Natural killer cell (primary cell): ENCODE results near the gene PJVK. TPM values are rescaled to one million over a fixed set of nuclear protein-coding genes. Genes with fewer than 3 reads are reported as not detected.

Experiments used
- ATAC-seq, 3 donors: fragments of 150-1000 bp in 2 of 3; fragments of 200-7000 bp in 1 of 3; cut with Tn5 transposase; 1 replicate in 1 of 3; 2 replicates in 2 of 3; pipeline ENCODE4 v1.10.0; 2021; ENCODE audit warnings: mild to moderate bottlenecking in 2 of 3, moderate library complexity in 2 of 3
- DNase-seq, 2 donors: peaks; one replicate each; pipeline versions ENCODE4 v3.0.0 to v3.0.0-alpha.2; 2013 to 2021; ENCODE audit warnings: mixed read lengths in 1 of 2
- H3K27ac ChIP-seq: one replicate; pipeline ENCODE4 v1.5.1; 2013; ENCODE audit warnings: mild to moderate bottlenecking, low read length
- H3K27me3 ChIP-seq: one replicate; pipeline ENCODE4 v1.6.1; 2013; ENCODE audit warnings: low read length; ENCODE audit not compliant: control insufficient read depth, insufficient read depth
- H3K36me3 ChIP-seq: one replicate; pipeline ENCODE4 v1.6.1; 2013; ENCODE audit warnings: low read length; ENCODE audit not compliant: control insufficient read depth, insufficient read depth
- H3K4me1 ChIP-seq: one replicate; pipeline ENCODE4 v1.6.1; 2013; ENCODE audit warnings: low read length; ENCODE audit not compliant: control insufficient read depth, insufficient read depth
- H3K4me3 ChIP-seq: one replicate; pipeline ENCODE4 v1.5.1; 2013; ENCODE audit warnings: low read length
- H3K9me3 ChIP-seq: one replicate; pipeline ENCODE4 v1.6.1; 2013; ENCODE audit warnings: low read length; ENCODE audit not compliant: control insufficient read depth, insufficient read depth
- H3K27ac Mint-ChIP-seq, 2 donors: one replicate each; pipeline ENCODE4 v1.8.0; 2022; ENCODE audit warnings: mild to moderate bottlenecking in 2 of 2, mixed read lengths in 2 of 2, moderate library complexity in 1 of 2
- H3K27me3 Mint-ChIP-seq, 2 donors: one replicate each; pipeline ENCODE4 v1.8.0; 2022; ENCODE audit warnings: low read depth in 2 of 2, mixed read lengths in 2 of 2
- H3K36me3 Mint-ChIP-seq: one replicate; pipeline ENCODE4 v1.8.0; 2022; ENCODE audit warnings: mixed read lengths
- H3K4me1 Mint-ChIP-seq, 2 donors: one replicate each; pipeline ENCODE4 v1.8.0; 2022; ENCODE audit warnings: mixed read lengths in 2 of 2
- H3K4me3 Mint-ChIP-seq: one replicate; pipeline ENCODE4 v1.8.0; 2022; ENCODE audit warnings: mild to moderate bottlenecking, moderate library complexity, mixed read lengths
- H3K9me3 Mint-ChIP-seq, 2 donors: one replicate each; pipeline ENCODE4 v1.8.0; 2022; ENCODE audit warnings: mixed read lengths in 2 of 2
- WGBS: methylation state at CpG from one replicate; pipeline ENCODE4 v1.1.7; 2013; ENCODE audit warnings: missing lambda C conversion rate; ENCODE audit not compliant: insufficient coverage; 5-methylcytosine and 5-hydroxymethylcytosine counted together
- intact Hi-C: fragments of 100-400 bp; cut with micrococcal nuclease; formaldehyde crosslinking; loops from one replicate; pipeline ENCODE4 v1.14.2; 2022
- total RNA-seq, 4 donors: library from RNA; stranded (reverse); fragments of 120-200 nt in 1 of 4; gene quantifications; one replicate each; pipeline versions ENCODE4 v1.2.3 to v1.2.4, GENCODE V29; 2013 to 2022
- TF ChIP-seq, protein P1 (sequence below): fragments of 200-600 bp; IDR thresholded peaks from one replicate; pipeline ENCODE4 v1.8.0; 2022; ENCODE audit warnings: antibody characterized with exemption

The PJVK gene
- total RNA-seq, 3 donors from 2014 or later (not counting 1 experiment from before 2014, with no cell fraction given): 1.3 to 2.7 (median 2.5) TPM

DNA sequence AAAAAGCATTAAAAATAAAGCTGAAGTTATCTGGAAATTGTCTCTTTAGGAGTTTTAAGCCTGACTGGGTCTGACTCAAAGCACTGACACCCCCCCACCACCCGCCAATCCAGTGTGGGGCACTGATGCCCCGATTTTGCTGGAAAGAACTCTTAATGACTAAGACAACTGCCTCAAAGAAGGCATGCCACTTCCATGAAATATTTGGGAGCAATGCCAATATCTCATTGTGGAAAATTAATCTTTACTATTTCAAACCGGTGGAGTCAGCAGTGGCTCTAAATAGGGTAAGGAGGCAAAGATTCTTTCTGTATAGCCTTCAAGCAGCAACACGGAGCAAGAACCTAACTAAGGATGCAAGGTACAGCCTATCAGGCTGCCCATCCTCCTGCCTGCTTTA lies 22.8 kb downstream of the PJVK start:
- no peaks in the 10 kb centered on the region for H3K36me3 ChIP-seq
- no peaks in the 10 kb centered on the region for H3K27me3 Mint-ChIP-seq
- no peaks in the 10 kb centered on the region for H3K27me3 ChIP-seq
- ATAC-seq (no peak), DNase-seq (no peak)
- no peak overlapping the region for H3K27ac ChIP-seq
- peaks cover 8 to 9% of the 10 kb centered on the region in 2 donors for H3K4me1 Mint-ChIP-seq
- intact Hi-C loops: no loop called here
- TF ChIP-seq, protein P1, sequence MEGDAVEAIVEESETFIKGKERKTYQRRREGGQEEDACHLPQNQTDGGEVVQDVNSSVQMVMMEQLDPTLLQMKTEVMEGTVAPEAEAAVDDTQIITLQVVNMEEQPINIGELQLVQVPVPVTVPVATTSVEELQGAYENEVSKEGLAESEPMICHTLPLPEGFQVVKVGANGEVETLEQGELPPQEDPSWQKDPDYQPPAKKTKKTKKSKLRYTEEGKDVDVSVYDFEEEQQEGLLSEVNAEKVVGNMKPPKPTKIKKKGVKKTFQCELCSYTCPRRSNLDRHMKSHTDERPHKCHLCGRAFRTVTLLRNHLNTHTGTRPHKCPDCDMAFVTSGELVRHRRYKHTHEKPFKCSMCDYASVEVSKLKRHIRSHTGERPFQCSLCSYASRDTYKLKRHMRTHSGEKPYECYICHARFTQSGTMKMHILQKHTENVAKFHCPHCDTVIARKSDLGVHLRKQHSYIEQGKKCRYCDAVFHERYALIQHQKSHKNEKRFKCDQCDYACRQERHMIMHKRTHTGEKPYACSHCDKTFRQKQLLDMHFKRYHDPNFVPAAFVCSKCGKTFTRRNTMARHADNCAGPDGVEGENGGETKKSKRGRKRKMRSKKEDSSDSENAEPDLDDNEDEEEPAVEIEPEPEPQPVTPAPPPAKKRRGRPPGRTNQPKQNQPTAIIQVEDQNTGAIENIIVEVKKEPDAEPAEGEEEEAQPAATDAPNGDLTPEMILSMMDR: no peak
- no peak overlapping the region for H3K4me3 ChIP-seq
- no peaks in the 10 kb centered on the region for H3K9me3 ChIP-seq
- H3K4me1 ChIP-seq: peaks cover 3% of the 10 kb centered on the region
- WGBS: 88% methylated on average over 4 of the region's 4 CpGs
- no peak overlapping the region for H3K27ac Mint-ChIP-seq
- no peak overlapping the region for H3K4me3 Mint-ChIP-seq
- H3K36me3 Mint-ChIP-seq: no peaks in the 10 kb centered on the region
- no peaks in the 10 kb centered on the region for H3K9me3 Mint-ChIP-seq

GRCh38 chr2:178474560-178474959 lies 23.4 kb downstream of the PJVK start:
- Histone ChIP-seq H3K27ac (no peak overlapping the region), H3K4me3 (no peak overlapping the region), H3K9me3 (no peaks in the 10 kb centered on the region), H3K4me1 (peaks cover 10% of the 10 kb centered on the region), H3K36me3 (no peaks in the 10 kb centered on the region), H3K27me3 (no peaks in the 10 kb centered on the region)
- ATAC-seq (no peak), DNase-seq (no peak)
- intact Hi-C loops: no loop called here
- Mint-ChIP-seq H3K27me3 (no peaks in the 10 kb centered on the region), H3K36me3 (no peaks in the 10 kb centered on the region), H3K27ac (no peak overlapping the region), H3K4me1 (peaks cover 14 to 15% of the 10 kb centered on the region in 2 donors), H3K4me3 (no peak overlapping the region), H3K9me3 (no peaks in the 10 kb centered on the region)
- TF ChIP-seq, protein P1: no peak
- WGBS: 98% methylated on average over 5 of the region's 5 CpGs

GRCh38 chr2:178476477-178476876 lies 25.3 kb downstream of the PJVK start:
- H3K36me3 Mint-ChIP-seq: no peaks in the 10 kb centered on the region
- H3K27ac Mint-ChIP-seq: peak overlapping the region in 1 of 2 donors; percentile 15
- no peaks in the 10 kb centered on the region for H3K9me3 Mint-ChIP-seq

More at GRCh38 chr2:178476477-178476876, 25.3 kb downstream of the PJVK start:
- intact Hi-C loops: loop anchor here (5.0 kb wide), 1 partner anchor 1531 kb away; the partner anchor contains the start of gene CWC22
- DNase-seq (no peak), ATAC-seq (no peak)
- Histone ChIP-seq H3K27ac (no peak overlapping the region), H3K27me3 (no peaks in the 10 kb centered on the region), H3K4me3 (no peak overlapping the region), H3K36me3 (no peaks in the 10 kb centered on the region), H3K9me3 (no peaks in the 10 kb centered on the region), H3K4me1 (peaks cover 21% of the 10 kb centered on the region)
- peaks cover 22 to 26% of the 10 kb centered on the region in 2 donors for H3K4me1 Mint-ChIP-seq
- H3K4me3 Mint-ChIP-seq: no peak overlapping the region
- no peaks in the 10 kb centered on the region for H3K27me3 Mint-ChIP-seq
- TF ChIP-seq, protein P1: no peak
